Body of pancreas (tissue), 4 donors: ENCODE data around the gene VWA2.

Experiments
- CTCF ChIP-seq, 7 experiments: fragments of 450-650 bp in 4 of 7; fragments of 200-600 bp in 3 of 7; sonication (generic) in 3 of 7; IDR thresholded peaks; one replicate each; pipeline ENCODE4 v1.5.1; 2016 to 2019; ENCODE audit warnings: antibody characterized with exemption in 7 of 7
- POLR2A ChIP-seq, 3 donors: fragments of 450-650 bp; IDR thresholded peaks; one replicate each; pipeline ENCODE4 v1.6.1; 2016; ENCODE audit warnings: antibody characterized with exemption in 3 of 3, mild to moderate bottlenecking in 2 of 3

GRCh38 chr10:114255227-114255626, 16.2 kb downstream of the VWA2 start:
- TF ChIP-seq CTCF (IDR thresholded peaks at IDR 0.05) (no peak), POLR2A (IDR thresholded peaks at IDR 0.05) (no peak)
